Calu3 (cell line): ENCODE data around the gene FGF22. TPM values are rescaled to one million over a fixed set of nuclear protein-coding genes. Genes with fewer than 3 reads are reported as not detected.
"Not testable (repeated sequence)": the region's sequence is repeated elsewhere in the genome, so short reads cannot be mapped to it uniquely, and the experiment has no call there.

ENCODE experiments used
- BruUV-seq: library from RNA; stranded (reverse); fragments of 400-500 nt; replicated peaks from 2 replicates; lab custom pipeline; 2021; lab: Mats Ljungman, UMichigan
- CTCF ChIA-PET: fragments of 300-600 bp; sonication (Branson Sonifier 250); formaldehyde crosslinking; loops from one replicate; lab custom pipeline; 2022; ENCODE audit warnings: antibody characterized with exemption; lab: Charles Lee
- DNase-seq: peaks from one replicate; pipeline ENCODE4 v3.0.0; 2022
- H3K27ac Mint-ChIP-seq: one replicate; pipeline ENCODE4 v1.8.0; 2022; ENCODE audit warnings: mixed read lengths; ENCODE audit not compliant: unreplicated experiment
- H3K27me3 Mint-ChIP-seq: one replicate; pipeline ENCODE4 v1.8.0; 2022; ENCODE audit warnings: mixed read lengths; ENCODE audit not compliant: unreplicated experiment
- H3K36me3 Mint-ChIP-seq: one replicate; pipeline ENCODE4 v1.8.0; 2022; ENCODE audit warnings: mild to moderate bottlenecking, moderate library complexity, mixed read lengths; ENCODE audit not compliant: insufficient read depth, unreplicated experiment
- H3K4me1 Mint-ChIP-seq: one replicate; pipeline ENCODE4 v1.8.0; 2022; ENCODE audit warnings: mild to moderate bottlenecking, low read depth, mixed read lengths; ENCODE audit not compliant: unreplicated experiment
- H3K4me3 Mint-ChIP-seq: one replicate; pipeline ENCODE4 v1.8.0; 2022; ENCODE audit warnings: mild to moderate bottlenecking, low read depth, moderate library complexity, mixed read lengths; ENCODE audit not compliant: unreplicated experiment
- H3K9me3 Mint-ChIP-seq: one replicate; pipeline ENCODE4 v1.8.0; 2022; ENCODE audit warnings: low read depth, mixed read lengths; ENCODE audit not compliant: unreplicated experiment
- CTCF ChIP-seq: fragments of 200-600 bp; IDR thresholded peaks from one replicate; pipeline ENCODE4 v1.8.0; 2022; ENCODE audit warnings: antibody characterized with exemption; ENCODE audit not compliant: unreplicated experiment
- intact Hi-C: fragments of 100-400 bp; cut with micrococcal nuclease; formaldehyde crosslinking; loops from one replicate; pipeline ENCODE4 v1.10.0; 2022; ENCODE audit not compliant: unreplicated experiment
- total RNA-seq: library from RNA; stranded (reverse); gene quantifications from 2 replicates; pipeline ENCODE4 v1.2.3, GENCODE V29; 2022

The FGF22 gene
- total RNA-seq, 1 experiment from 2014 or later = 0.24 TPM

- Mint-ChIP-seq H3K27ac (peak overlapping the region; percentile 48), H3K36me3 (peaks cover 30% of the 10 kb centered on the region), H3K4me3 (peak overlapping the region; percentile 75), H3K27me3 (no peaks in the 10 kb centered on the region), H3K9me3 (no peaks in the 10 kb centered on the region), H3K4me1 (peaks cover 11% of the 10 kb centered on the region)
- CTCF ChIA-PET = interaction anchor here (0.5 to 1.2 kb wide), 3 partner anchors 16 to 117 kb away, joined by 3 read pairs; no protein-coding TSS in a partner anchor
- intact Hi-C loops = loop anchor here (2.0 kb wide), 1 partner anchor 71 kb away; no protein-coding TSS in a partner anchor
- no TSS peak for BruUV-seq
- TF ChIP-seq CTCF = no peak
- no peak for DNase-seq
These were observed 24.0 kb downstream of the FGF22 start for GRCh38 chr19:663682-664117.

GRCh38 chr19:664913-665443 is 25.3 kb downstream of the FGF22 start:
- H3K36me3 Mint-ChIP-seq = peaks cover 27% of the 10 kb centered on the region
- intact Hi-C loops = loop anchor here (2.0 kb wide), 1 partner anchor 70 kb away; no protein-coding TSS in a partner anchor
- CTCF ChIA-PET = interaction anchor here (0.7 kb wide), 1 partner anchor 66 kb away, joined by 5 read pairs; no protein-coding TSS in a partner anchor
- no peaks in the 10 kb centered on the region for H3K9me3 Mint-ChIP-seq
- H3K27ac Mint-ChIP-seq = no peak overlapping the region
- H3K27me3 Mint-ChIP-seq = no peaks in the 10 kb centered on the region
- no TSS peak for BruUV-seq
- peak overlapping the region; percentile 12 for H3K4me3 Mint-ChIP-seq
- peak; percentile 87 for DNase-seq
- TF ChIP-seq CTCF = peak; percentile 69
- peaks cover 11% of the 10 kb centered on the region for H3K4me1 Mint-ChIP-seq

GRCh38 chr19:666985-667573 is 27.4 kb downstream of the FGF22 start:
- H3K4me1 Mint-ChIP-seq, H3K9me3 Mint-ChIP-seq, DNase-seq, H3K27me3 Mint-ChIP-seq, BruUV-seq, H3K4me3 Mint-ChIP-seq, H3K27ac Mint-ChIP-seq, intact Hi-C loops: not testable (repeated sequence)
- CTCF ChIA-PET = interaction anchor here (0.6 kb wide), 1 partner anchor 47 kb away, joined by 3 read pairs; no protein-coding TSS in a partner anchor
- H3K36me3 Mint-ChIP-seq = peaks cover 13% of the 10 kb centered on the region

- H3K9me3 Mint-ChIP-seq, BruUV-seq, DNase-seq, H3K4me3 Mint-ChIP-seq, intact Hi-C loops, H3K27ac Mint-ChIP-seq, H3K4me1 Mint-ChIP-seq, H3K36me3 Mint-ChIP-seq, H3K27me3 Mint-ChIP-seq: not testable (repeated sequence)
- CTCF ChIA-PET = interaction anchor here (0.7 kb wide), 1 partner anchor 18 kb away, joined by 4 read pairs; no protein-coding TSS in a partner anchor
These were observed 29.2 kb downstream of the FGF22 start for GRCh38 chr19:668675-669434.

- Mint-ChIP-seq H3K4me1 (no peaks in the 10 kb centered on the region), H3K4me3 (no peak overlapping the region), H3K36me3 (peaks cover 6% of the 10 kb centered on the region), H3K9me3 (no peaks in the 10 kb centered on the region), H3K27ac (no peak overlapping the region), H3K27me3 (no peaks in the 10 kb centered on the region)
- TF ChIP-seq CTCF = no peak
- CTCF ChIA-PET = no interaction called here
- intact Hi-C loops = no loop called here
- BruUV-seq = no TSS peak
- no peak for DNase-seq
These were observed 31.0 kb downstream of the FGF22 start for GRCh38 chr19:670609-671075.
